HepG2 (cell line): ENCODE data around the gene RABGGTA. TPM values are rescaled to one million over a fixed set of nuclear protein-coding genes. Genes with fewer than 3 reads are reported as not detected.

Source experiments
- AGO1 ChIP-seq: fragments of 200-400 bp; formaldehyde crosslinking; IDR thresholded peaks from 2 replicates; pipeline ENCODE4 v1.6.1; 2017; ENCODE audit warnings: mild to moderate bottlenecking, low read depth, low read length, moderate library complexity; ENCODE audit not compliant: poor library complexity, severe bottlenecking
- ARHGAP35 ChIP-seq: sonication (generic); formaldehyde crosslinking; IDR thresholded peaks from 2 replicates; pipeline ENCODE4 v1.9.0; 2022; ENCODE audit warnings: mild to moderate bottlenecking, inconsistent platforms, moderate library complexity, missing genetic modification reagents, borderline replicate concordance
- DNMT1 ChIP-seq: sonication (generic); formaldehyde crosslinking; IDR thresholded peaks from 2 replicates; pipeline ENCODE4 v1.5.1; 2020; ENCODE audit warnings: mild to moderate bottlenecking, missing genetic modification reagents
- E2F1 ChIP-seq: sonication (generic); formaldehyde crosslinking; IDR thresholded peaks from 2 replicates; pipeline ENCODE4 v1.5.0; 2020; ENCODE audit warnings: missing genetic modification reagents
- EEA1 ChIP-seq: sonication (generic); formaldehyde crosslinking; IDR thresholded peaks from 2 replicates; pipeline ENCODE4 v1.5.1; 2020; ENCODE audit warnings: mild to moderate bottlenecking, missing genetic modification reagents, borderline replicate concordance
- GLI4 ChIP-seq: sonication (generic); formaldehyde crosslinking; IDR thresholded peaks from 2 replicates; pipeline ENCODE4 v1.5.1; 2020; ENCODE audit warnings: missing genetic modification reagents, mild to moderate bottlenecking, moderate library complexity, borderline replicate concordance
- KMT2B ChIP-seq: IDR thresholded peaks from 2 replicates; pipeline ENCODE4 v1.6.1; 2016; ENCODE audit warnings: missing genetic modification reagents, missing compliant biosample characterization
- NR2F2 ChIP-seq: IDR thresholded peaks from 2 replicates; pipeline ENCODE4 v1.6.1; 2012; ENCODE audit warnings: low read depth, inconsistent platforms, borderline replicate concordance
- NRL ChIP-seq: sonication (generic); formaldehyde crosslinking; IDR thresholded peaks from 2 replicates; pipeline ENCODE4 v1.5.0; 2020; ENCODE audit warnings: missing genetic modification reagents, mild to moderate bottlenecking, moderate library complexity, borderline replicate concordance
- PTBP1 ChIP-seq: fragments of 200-400 bp; formaldehyde crosslinking; IDR thresholded peaks from 2 replicates; pipeline ENCODE4 v1.6.1; 2018; ENCODE audit warnings: low read length, low read depth; ENCODE audit not compliant: poor library complexity, severe bottlenecking
- RCOR2 ChIP-seq: IDR thresholded peaks from 2 replicates; pipeline ENCODE4 v1.6.1; 2016; ENCODE audit warnings: missing biosample characterization, missing genetic modification reagents
- ZFP41 ChIP-seq: sonication (generic); formaldehyde crosslinking; IDR thresholded peaks from 2 replicates; pipeline ENCODE4 v1.4.0; 2020; ENCODE audit warnings: mild to moderate bottlenecking, missing genetic modification reagents, borderline replicate concordance
- ZNF101 ChIP-seq: sonication (generic); formaldehyde crosslinking; IDR thresholded peaks from 2 replicates; pipeline ENCODE4 v1.4.0; 2020; ENCODE audit warnings: mild to moderate bottlenecking, low read depth, missing genetic modification reagents, borderline replicate concordance
- ZNF224 ChIP-seq: sonication (generic); formaldehyde crosslinking; IDR thresholded peaks from 2 replicates; pipeline ENCODE4 v1.5.0; 2020; ENCODE audit warnings: mild to moderate bottlenecking, missing genetic modification reagents
- ZNF280B ChIP-seq: sonication (generic); formaldehyde crosslinking; IDR thresholded peaks from 2 replicates; pipeline ENCODE4 v1.5.0; 2020; ENCODE audit warnings: missing genetic modification reagents, mild to moderate bottlenecking, borderline replicate concordance
- ZNF343 ChIP-seq: sonication (generic); formaldehyde crosslinking; IDR thresholded peaks from 2 replicates; pipeline ENCODE4 v1.4.0; 2020; ENCODE audit warnings: mild to moderate bottlenecking, missing genetic modification reagents
- ZNF546 ChIP-seq: sonication (generic); formaldehyde crosslinking; conservative IDR thresholded peaks from 2 replicates; pipeline ENCODE4 v1.8.1; 2023; ENCODE audit warnings: mild to moderate bottlenecking, missing genetic modification reagents
- ZNF558 ChIP-seq: sonication (generic); formaldehyde crosslinking; IDR thresholded peaks from 2 replicates; pipeline ENCODE4 v1.9.0; 2022; ENCODE audit warnings: mild to moderate bottlenecking, missing genetic modification reagents, borderline replicate concordance
- ZNF569 ChIP-seq: sonication (generic); formaldehyde crosslinking; IDR thresholded peaks from 2 replicates; pipeline ENCODE4 v1.5.0; 2020; ENCODE audit warnings: mild to moderate bottlenecking, missing genetic modification reagents, moderate library complexity, borderline replicate concordance
- ZNF703 ChIP-seq: sonication (generic); formaldehyde crosslinking; IDR thresholded peaks from 2 replicates; pipeline ENCODE4 v1.5.1; 2020; ENCODE audit warnings: missing genetic modification reagents, mild to moderate bottlenecking, moderate library complexity, borderline replicate concordance
- ZNF782 ChIP-seq: sonication (generic); formaldehyde crosslinking; IDR thresholded peaks from 2 replicates; pipeline ENCODE4 v1.4.0; 2020; ENCODE audit warnings: missing genetic modification reagents, mild to moderate bottlenecking, borderline replicate concordance
- ZNF784 ChIP-seq: sonication (generic); formaldehyde crosslinking; IDR thresholded peaks from 2 replicates; pipeline ENCODE4 v1.5.1; 2020; ENCODE audit warnings: missing genetic modification reagents, mild to moderate bottlenecking, borderline replicate concordance
- ZNF788 ChIP-seq: sonication (generic); formaldehyde crosslinking; IDR thresholded peaks from 2 replicates; pipeline ENCODE4 v1.5.0; 2020; ENCODE audit warnings: mild to moderate bottlenecking, missing genetic modification reagents, borderline replicate concordance
- polyA plus RNA-seq, 8 experiments: library from polyadenylated mRNA; depleted of rRNA in 3 of 8; stranded (reverse) in 7 of 8; unstranded in 1 of 8; fragments of >200 nt; fragmentation: Illumina TruSeq in 4 of 8; extraction: Trizol in 4 of 8; gene quantifications; 2 replicates each; pipeline versions ENCODE4 v1.2.1 to v1.2.3, GENCODE V29; 2011 to 2016; ENCODE audit warnings: low read depth in 4 of 8, missing spikeins in 1 of 8, mixed read lengths in 1 of 8; ENCODE audit not compliant: insufficient read depth in 1 of 8
- total RNA-seq, 5 experiments: library from RNA; depleted of rRNA; stranded (reverse); fragments of >200 nt; fragmentation: Illumina TruSeq; extraction: Trizol; gene quantifications; 2 replicates each; pipeline ENCODE4 v1.2.3, GENCODE V29; 2016; ENCODE audit warnings: low read depth in 1 of 5

RABGGTA gene
- total and polyA plus RNA-seq, 2 of the 13 experiments (the other 11 are each of a cell fraction or from before 2014, with no cell fraction given): 57.9 to 90.8 TPM

GRCh38 chr14:24232645-24233537 is 38.5 kb downstream of the RABGGTA start, which contains the start of gene GMPR2 (continued):
- TF ChIP-seq ZNF558 (CRISPR knock-in tag) (peak; percentile 61; the same call in 1 of the 2 replicates), DNMT1 (CRISPR knock-in tag) (peak; percentile 10), E2F1 (peak; percentile 89), ZNF569 (CRISPR knock-in tag) (no peak), ZNF280B (CRISPR knock-in tag) (peak; percentile 83), ZNF546 (no peak; the same call in 1 of the 2 replicates), ARHGAP35 (CRISPR knock-in tag) (peak; percentile 21), EEA1 (CRISPR knock-in tag) (peak; percentile 33; the same call in 1 of the 2 replicates), ZFP41 (CRISPR knock-in tag) (no peak), ZNF224 (peak; percentile 65), ZNF788 (CRISPR knock-in tag) (0 out of 2 replicates have a peak, but pooled peaks have one; percentile 34), NRL (CRISPR knock-in tag) (0 out of 2 replicates have a peak, but pooled peaks have one; percentile 67), NR2F2 (no peak), ZNF101 (CRISPR knock-in tag) (peak; percentile 20; the same call in 1 of the 2 replicates), PTBP1 (no peak), ZNF703 (no peak), ZNF343 (peak; percentile 95), AGO1 (no peak), GLI4 (CRISPR knock-in tag) (peak; percentile 77; the same call in 1 of the 2 replicates), ZNF784 (CRISPR knock-in tag) (peak; percentile 96), RCOR2 (CRISPR knock-in tag) (no peak), ZNF782 (CRISPR knock-in tag) (no peak; the same call in 1 of the 2 replicates), KMT2B (CRISPR knock-in tag) (peak; percentile 90; the same call in 1 of the 2 replicates)
